Endothelial cell of umbilical vein (primary cell): ENCODE measurements around the gene MRPS21.
A peak's percentile ranks its signal among the peaks of the same experiment; 100 is the strongest.

Experiments used
- EZH2 ChIP-seq: IDR thresholded peaks from 2 replicates; pipeline ENCODE4 v1.6.1; 2012; ENCODE audit warnings: borderline replicate concordance, low read depth, mild to moderate bottlenecking, moderate library complexity, low read length, inconsistent platforms; ENCODE audit not compliant: severe bottlenecking
- FOS ChIP-seq: IDR thresholded peaks from 2 replicates; pipeline ENCODE4 v1.6.1; 2011; ENCODE audit warnings: mild to moderate bottlenecking, low read length, moderate library complexity, borderline replicate concordance; ENCODE audit not compliant: insufficient read depth
- GATA2 ChIP-seq: IDR thresholded peaks from 2 replicates; pipeline ENCODE4 v1.7.0; 2011; ENCODE audit warnings: low read depth, mild to moderate bottlenecking, moderate library complexity, mixed read lengths, low read length; ENCODE audit not compliant: insufficient read length, insufficient read depth
- JUN ChIP-seq: IDR thresholded peaks from 2 replicates; pipeline ENCODE4 v1.6.1; 2011; ENCODE audit warnings: borderline replicate concordance, low read depth; ENCODE audit not compliant: insufficient read length, insufficient read depth
- MYC ChIP-seq: IDR thresholded peaks from one replicate; pipeline ENCODE4 v1.6.1; 2011; ENCODE audit warnings: mild to moderate bottlenecking, low read depth, low read length
- POLR2A ChIP-seq: IDR thresholded peaks from 2 replicates; pipeline ENCODE4 v1.6.1; 2012; ENCODE audit warnings: low read depth, mild to moderate bottlenecking, control low read depth, low read length
- POLR2AphosphoS5 ChIP-seq: IDR thresholded peaks from 2 replicates; pipeline ENCODE4 v1.6.1; 2012; ENCODE audit warnings: low read depth, mild to moderate bottlenecking, control low read depth, low read length, moderate library complexity; ENCODE audit not compliant: insufficient read depth
- TF ChIP-seq, protein P1 (sequence below), 2 donors: IDR thresholded peaks; 1 replicate in 1 of 2; 2 replicates in 1 of 2; pipeline ENCODE4 v1.5.1; 2011; ENCODE audit warnings: low read length in 2 of 2, mild to moderate bottlenecking in 2 of 2, moderate library complexity in 2 of 2, control low read depth in 1 of 2, inconsistent platforms in 1 of 2, low read depth in 1 of 2; ENCODE audit not compliant: insufficient read depth in 1 of 2; ENCODE audit errors: extremely low read depth in 1 of 2
- TF ChIP-seq, protein P2 (sequence below): IDR thresholded peaks from 2 replicates; pipeline ENCODE4 v1.6.1; 2011; ENCODE audit not compliant: insufficient read depth, insufficient read length

- TF ChIP-seq, protein P1, sequence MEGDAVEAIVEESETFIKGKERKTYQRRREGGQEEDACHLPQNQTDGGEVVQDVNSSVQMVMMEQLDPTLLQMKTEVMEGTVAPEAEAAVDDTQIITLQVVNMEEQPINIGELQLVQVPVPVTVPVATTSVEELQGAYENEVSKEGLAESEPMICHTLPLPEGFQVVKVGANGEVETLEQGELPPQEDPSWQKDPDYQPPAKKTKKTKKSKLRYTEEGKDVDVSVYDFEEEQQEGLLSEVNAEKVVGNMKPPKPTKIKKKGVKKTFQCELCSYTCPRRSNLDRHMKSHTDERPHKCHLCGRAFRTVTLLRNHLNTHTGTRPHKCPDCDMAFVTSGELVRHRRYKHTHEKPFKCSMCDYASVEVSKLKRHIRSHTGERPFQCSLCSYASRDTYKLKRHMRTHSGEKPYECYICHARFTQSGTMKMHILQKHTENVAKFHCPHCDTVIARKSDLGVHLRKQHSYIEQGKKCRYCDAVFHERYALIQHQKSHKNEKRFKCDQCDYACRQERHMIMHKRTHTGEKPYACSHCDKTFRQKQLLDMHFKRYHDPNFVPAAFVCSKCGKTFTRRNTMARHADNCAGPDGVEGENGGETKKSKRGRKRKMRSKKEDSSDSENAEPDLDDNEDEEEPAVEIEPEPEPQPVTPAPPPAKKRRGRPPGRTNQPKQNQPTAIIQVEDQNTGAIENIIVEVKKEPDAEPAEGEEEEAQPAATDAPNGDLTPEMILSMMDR (IDR thresholded peaks at IDR 0.05; ENCODE audit: extremely low read depth in 1 of 2, insufficient read depth in 1 of 2, low read depth in 1 of 2, low read length in 2 of 2): no peak
- TF ChIP-seq MYC: no peak
- TF ChIP-seq POLR2AphosphoS5: no peak
- TF ChIP-seq POLR2A: peak; percentile 51
- TF ChIP-seq EZH2: no peak
- no peak for TF ChIP-seq JUN
- TF ChIP-seq, protein P2, sequence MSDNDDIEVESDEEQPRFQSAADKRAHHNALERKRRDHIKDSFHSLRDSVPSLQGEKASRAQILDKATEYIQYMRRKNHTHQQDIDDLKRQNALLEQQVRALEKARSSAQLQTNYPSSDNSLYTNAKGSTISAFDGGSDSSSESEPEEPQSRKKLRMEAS: no peak
- TF ChIP-seq FOS: no peak
- no peak for TF ChIP-seq GATA2
Measured at GRCh38 chr1:150262388-150263320, 31.0 kb upstream of the MRPS21 start.
